ENCODE data around the gene ATM. TPM values are rescaled to one million over a fixed set of nuclear protein-coding genes. Genes with fewer than 3 reads are reported as not detected.

ATM gene
- total RNA-seq, 1 donor from 2014 or later = 78.4 TPM

DNA sequence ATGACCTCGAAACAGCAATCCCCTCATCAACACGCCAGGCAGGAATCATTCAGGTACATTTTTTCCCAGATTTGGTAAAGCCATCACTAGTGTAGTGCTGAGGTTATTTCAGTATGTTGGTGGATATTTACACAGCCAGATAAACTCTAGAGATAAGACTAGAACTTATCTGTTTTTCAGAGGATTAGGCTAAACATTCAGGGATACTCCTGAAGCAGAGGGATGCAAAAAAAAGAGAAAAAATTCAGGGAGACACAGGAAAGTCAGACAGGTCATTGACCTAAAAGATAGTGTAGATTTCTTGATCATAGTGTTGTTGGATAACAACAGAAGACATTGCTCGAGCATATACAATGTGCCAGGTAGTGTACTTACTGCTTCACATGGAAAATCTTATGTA lies 93.2 kb downstream of the ATM start:
- no peak for TF ChIP-seq CTCF (conservative IDR thresholded peaks at IDR 0.05)
- no peaks in the 10 kb centered on the region for H3K27me3 Mint-ChIP-seq
- peaks cover 17% of the 10 kb centered on the region for H3K36me3 Mint-ChIP-seq
- no peak overlapping the region for H3K4me3 Mint-ChIP-seq
- no peak overlapping the region for H3K27ac Mint-ChIP-seq
- DNase-seq (ENCODE audit: extremely low spot score, unreplicated experiment) = no peak
- H3K4me1 Mint-ChIP-seq (ENCODE audit: unreplicated experiment) = no peaks in the 10 kb centered on the region
- H3K9me3 Mint-ChIP-seq = no peaks in the 10 kb centered on the region

- TF ChIP-seq CTCF (conservative IDR thresholded peaks at IDR 0.05) = no peak
- DNase-seq (ENCODE audit: extremely low spot score, unreplicated experiment) = no peak
- Mint-ChIP-seq H3K9me3 (no peaks in the 10 kb centered on the region), H3K36me3 (peaks cover 31% of the 10 kb centered on the region), H3K27ac (no peak overlapping the region), H3K27me3 (no peaks in the 10 kb centered on the region), H3K4me3 (no peak overlapping the region), H3K4me1 (ENCODE audit: unreplicated experiment) (no peaks in the 10 kb centered on the region)
Measured at GRCh38 chr11:108319541-108320145, 96.8 kb downstream of the ATM start.

GRCh38 chr11:108322666-108323065 lies 99.8 kb downstream of the ATM start:
- no peak overlapping the region for H3K4me3 Mint-ChIP-seq
- no peak for TF ChIP-seq CTCF (conservative IDR thresholded peaks at IDR 0.05)
- no peak for DNase-seq (ENCODE audit: extremely low spot score, unreplicated experiment)
- no peaks in the 10 kb centered on the region for H3K27me3 Mint-ChIP-seq
- H3K4me1 Mint-ChIP-seq (ENCODE audit: unreplicated experiment) = no peaks in the 10 kb centered on the region
- H3K9me3 Mint-ChIP-seq = no peaks in the 10 kb centered on the region
- peaks cover 24% of the 10 kb centered on the region for H3K36me3 Mint-ChIP-seq
- H3K27ac Mint-ChIP-seq = no peak overlapping the region

DNA sequence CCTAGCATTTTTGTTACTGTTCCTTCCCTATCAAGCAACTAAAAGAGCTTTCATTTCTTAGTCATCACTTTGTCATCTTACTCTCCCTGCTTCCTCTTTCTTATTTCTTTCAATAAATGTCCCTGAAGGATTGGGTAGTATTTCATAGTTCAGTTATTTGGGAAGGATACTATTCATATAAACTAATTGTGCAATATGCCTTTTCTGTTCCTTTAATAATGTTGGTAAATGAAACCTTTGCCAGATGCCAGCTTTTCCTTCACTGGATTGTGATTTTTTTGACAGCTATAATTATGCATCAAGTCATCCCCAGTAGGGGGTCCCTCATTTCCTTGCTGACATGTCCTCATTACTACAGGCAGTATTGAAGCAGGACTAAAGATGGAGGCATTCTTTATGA lies 101.7 kb downstream of the ATM start:
- Mint-ChIP-seq H3K36me3 (peaks cover 23% of the 10 kb centered on the region), H3K27me3 (no peaks in the 10 kb centered on the region), H3K4me1 (ENCODE audit: unreplicated experiment) (no peaks in the 10 kb centered on the region), H3K9me3 (no peaks in the 10 kb centered on the region), H3K4me3 (no peak overlapping the region), H3K27ac (no peak overlapping the region)
- no peak for DNase-seq (ENCODE audit: extremely low spot score, unreplicated experiment)
- TF ChIP-seq CTCF (conservative IDR thresholded peaks at IDR 0.05) = no peak

- no peaks in the 10 kb centered on the region for H3K27me3 Mint-ChIP-seq
- no peak for TF ChIP-seq CTCF (conservative IDR thresholded peaks at IDR 0.05)
- H3K27ac Mint-ChIP-seq = no peak overlapping the region
- H3K36me3 Mint-ChIP-seq = peaks cover 33% of the 10 kb centered on the region
- H3K4me3 Mint-ChIP-seq = no peak overlapping the region
- no peaks in the 10 kb centered on the region for H3K4me1 Mint-ChIP-seq (ENCODE audit: unreplicated experiment)
- H3K9me3 Mint-ChIP-seq = no peaks in the 10 kb centered on the region
- no peak for DNase-seq (ENCODE audit: extremely low spot score, unreplicated experiment)
Measured at GRCh38 chr11:108333403-108333899, 110.6 kb downstream of the ATM start.

Data from type B pancreatic cell (in vitro differentiated cells).